GM12878 (cell line): ENCODE data around the gene STYXL2. TPM values are rescaled to one million over a fixed set of nuclear protein-coding genes. Genes with fewer than 3 reads are reported as not detected.
A peak's percentile ranks its signal among the peaks of the same experiment; 100 is the strongest.

ENCODE experiments used
- ATAC-seq: fragments of 200-7000 bp; cut with Tn5 transposase; 3 replicates; pipeline ENCODE4 v1.9.1; 2020; ENCODE audit warnings: mild to moderate bottlenecking, moderate library complexity
- BruUV-seq: library from RNA; stranded (reverse); fragments of 400-500 nt; replicated peaks from 2 replicates; lab custom pipeline; 2021; lab: Mats Ljungman, UMichigan
- CTCF ChIA-PET: fragments of 300-600 bp; sonication (Branson Sonifier 250); formaldehyde crosslinking; extraction: SDS; loops from one replicate; lab custom pipeline; 2021; ENCODE audit warnings: inconsistent platforms; lab: Yijun Ruan, JAX
- POLR2A ChIA-PET: fragments of 350-600 bp; formaldehyde crosslinking; extraction: SDS; loops from one replicate; lab custom pipeline; 2021; ENCODE audit warnings: inconsistent platforms; lab: Charles Lee
- RAD21 ChIA-PET: fragments of 300-600 bp; sonication (Branson Sonifier 250); formaldehyde crosslinking; loops from one replicate; lab custom pipeline; 2023; ENCODE audit warnings: antibody characterized with exemption; ENCODE audit not compliant: unreplicated experiment; lab: Charles Lee
- SMC1A ChIA-PET: fragments of 300-600 bp; sonication (Branson Sonifier 250); formaldehyde crosslinking; loops from one replicate; lab custom pipeline; 2023; ENCODE audit not compliant: unreplicated experiment, uncharacterized antibody; lab: Charles Lee
- DNase-seq: peaks from one replicate; pipeline ENCODE4 v3.0.0-alpha.2; 2011; ENCODE audit warnings: low read depth, low spot score
- FAIRE-seq: peaks from 3 replicates; lab custom pipeline; 2011; peaks lifted over from hg19 to GRCh38; lab: Jason Lieb, UNC
- H2AFZ ChIP-seq: 2 replicates; pipeline ENCODE4 v1.6.0; 2011; ENCODE audit warnings: low read depth, low read length, control low read depth; ENCODE audit not compliant: control insufficient read depth
- H3K27ac ChIP-seq: 2 replicates; pipeline ENCODE4 v1.5.1; 2011; ENCODE audit warnings: control low read depth; ENCODE audit not compliant: control insufficient read depth, insufficient read depth
- H3K27me3 ChIP-seq, 2 experiments: replicated peaks in 1 of 2; 2 replicates each; pipeline versions ENCODE4 v1.6.0 to v1.6.1; 2011; ENCODE audit warnings: low read length in 1 of 2; ENCODE audit not compliant: control insufficient read depth in 2 of 2, insufficient read depth in 2 of 2
- H3K36me3 ChIP-seq, 2 experiments: 2 replicates each; pipeline ENCODE4 v1.5.1; 2011; ENCODE audit warnings: low read length in 1 of 2; ENCODE audit not compliant: control insufficient read depth in 2 of 2, insufficient read depth in 2 of 2
- H3K4me1 ChIP-seq: 2 replicates; pipeline ENCODE4 v1.6.1; 2011; ENCODE audit warnings: mild to moderate bottlenecking, low read length, moderate library complexity, mixed read lengths; ENCODE audit not compliant: control insufficient read depth, insufficient read depth
- H3K4me2 ChIP-seq: 2 replicates; pipeline ENCODE4 v1.6.0; 2011; ENCODE audit warnings: control low read depth; ENCODE audit not compliant: control insufficient read depth, insufficient read depth
- H3K4me3 ChIP-seq: fragments of 200-600 bp; sonication (generic); 2 replicates; pipeline ENCODE4 v1.5.1; 2016
- H3K79me2 ChIP-seq: 2 replicates; pipeline ENCODE4 v1.6.0; 2011; ENCODE audit warnings: low read length; ENCODE audit not compliant: control insufficient read depth, insufficient read depth
- H3K9ac ChIP-seq: 2 replicates; pipeline ENCODE4 v1.8.0; 2011; ENCODE audit warnings: low read length, control low read depth, mixed read lengths; ENCODE audit not compliant: control insufficient read depth, insufficient read depth
- H3K9me3 ChIP-seq: replicated peaks from 3 replicates; pipeline ENCODE4 v1.5.1; 2011; ENCODE audit warnings: mild to moderate bottlenecking, low read length; ENCODE audit not compliant: control insufficient read depth, insufficient read depth
- H4K20me1 ChIP-seq: 2 replicates; pipeline ENCODE4 v1.6.0; 2011; ENCODE audit not compliant: control insufficient read depth, insufficient read depth
- SP1 ChIP-seq: IDR thresholded peaks from one replicate; pipeline ENCODE4 v1.6.1; 2011; ENCODE audit warnings: low read depth, low read length
- TCF7 ChIP-seq: IDR thresholded peaks from 2 replicates; pipeline ENCODE4 v1.6.1; 2014; ENCODE audit warnings: antibody characterized with exemption, borderline replicate concordance
- ZNF687 ChIP-seq: fragments of 450-650 bp; IDR thresholded peaks from 2 replicates; pipeline ENCODE4 v1.6.1; 2017; ENCODE audit warnings: mild to moderate bottlenecking, moderate library complexity
- WGBS: methylation state at CpG from one replicate; pipeline ENCODE4 v1.1.6; 2016; ENCODE audit warnings: low lambda C conversion rate; ENCODE audit not compliant: insufficient replicate concordance, insufficient coverage; ENCODE audit errors: missing lambda C conversion rate; 5-methylcytosine and 5-hydroxymethylcytosine counted together
- in situ Hi-C: fragments of 300-500 bp; cut with MboI; formaldehyde crosslinking; loops from 9 replicates; pipeline ENCODE4 v1.14.3; 2018; ENCODE audit warnings: mixed read lengths
- intact Hi-C: fragments of 100-400 bp; cut with micrococcal nuclease; formaldehyde crosslinking; loops from one replicate; pipeline ENCODE4 v1.14.2; 2022; ENCODE audit not compliant: unreplicated experiment
- polyA plus RNA-seq, 11 experiments: library from polyadenylated mRNA; depleted of rRNA in 4 of 11; unstranded in 6 of 11; stranded (reverse) in 5 of 11; fragments of >200 nt; fragmentation: Nextera tagmentation in 4 of 11; fragmentation: Illumina TruSeq in 1 of 11; extraction: Ambion mirVana in 4 of 11; extraction: Trizol in 1 of 11; gene quantifications; 1 replicate in 1 of 11; 2 replicates in 10 of 11; pipeline versions ENCODE4 v1.2.1 to v1.2.3, GENCODE V29; 2011 to 2016; ENCODE audit warnings: inconsistent platforms in 2 of 11, missing spikeins in 2 of 11, low read depth in 1 of 11
- total RNA-seq, 4 experiments: library from RNA; depleted of rRNA in 3 of 4; stranded (reverse); fragments of >200 nt in 3 of 4; fragmentation: Illumina TruSeq in 1 of 4; extraction: Trizol in 1 of 4; gene quantifications; 2 replicates each; pipeline versions ENCODE4 v1.2.1 to v1.2.3, GENCODE V29; 2013 to 2021

STYXL2 gene
- total and polyA plus RNA-seq, 10 of the 15 experiments (the other 5 are each of a cell fraction or from before 2014, with no cell fraction given): under 0.01 to 0.08 (median 0.03) TPM; not detected in 7

DNA sequence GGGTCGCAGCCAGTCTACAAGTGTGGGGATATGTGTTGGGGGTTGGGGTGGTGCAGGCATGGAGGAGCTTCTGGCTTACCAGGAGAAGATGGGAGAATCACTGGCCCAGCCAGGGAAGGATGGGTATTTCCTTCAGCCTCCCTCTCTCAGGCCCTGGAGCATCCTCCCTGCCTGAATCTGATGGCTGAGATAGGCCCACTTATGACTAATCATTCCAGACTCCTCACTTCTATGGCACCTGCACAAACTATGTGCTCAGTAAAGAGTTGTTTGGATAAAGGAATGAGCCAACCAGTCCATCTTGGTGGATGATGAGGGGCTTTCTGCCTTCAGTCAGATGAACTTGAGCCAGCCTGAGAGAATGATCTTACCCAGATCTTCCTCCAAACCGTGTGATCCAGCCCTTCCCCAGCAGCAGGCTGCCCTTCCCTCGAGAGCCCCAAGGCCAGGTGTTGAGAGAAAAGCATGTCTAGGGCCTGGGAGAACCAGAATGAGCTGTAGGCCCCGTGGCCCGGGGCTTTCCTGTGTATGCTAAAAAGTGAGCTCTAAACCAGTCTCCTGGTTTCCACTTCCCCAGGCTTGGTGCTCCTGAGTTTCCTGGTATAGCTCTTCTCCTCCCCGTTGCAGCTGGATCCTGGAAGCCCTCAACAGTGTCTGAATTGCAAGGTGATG is 5.0 kb upstream of the STYXL2 start:
- CTCF ChIA-PET: interaction anchor here (1.6 kb wide), 1 partner anchor 9 kb away, joined by 5 read pairs; no protein-coding TSS in a partner anchor

More for the DNA sequence above, 5.0 kb upstream of the STYXL2 start:
- no peaks in the 10 kb centered on the region for H3K36me3 ChIP-seq
- DNase-seq (no peak), FAIRE-seq (no peak), ATAC-seq (no peak)
- H3K4me2 ChIP-seq: no peak overlapping the region
- no peaks in the 10 kb centered on the region for H4K20me1 ChIP-seq
- H2AFZ ChIP-seq: no peak overlapping the region
- no peak overlapping the region for H3K9ac ChIP-seq
- peaks cover 11% of the 10 kb centered on the region for H3K4me1 ChIP-seq
- no peak overlapping the region for H3K4me3 ChIP-seq
- H3K79me2 ChIP-seq: no peaks in the 10 kb centered on the region
- TF ChIP-seq TCF7 (no peak), ZNF687 (peak; percentile 39; the same call in 1 of the 2 replicates), SP1 (no peak)
- intact Hi-C loops: no loop called here
- 16% methylated on average over 6 of the region's 6 CpGs for WGBS
- ChIA-PET POLR2A (no interaction called here), RAD21 (interaction anchor here (1.0 kb wide), 1 partner anchor 131 kb away, joined by 3 read pairs; no protein-coding TSS in a partner anchor), SMC1A (interaction anchor here (1.3 to 1.4 kb wide), 2 partner anchors 10 to 417 kb away, joined by 3 to 4 read pairs; no protein-coding TSS in a partner anchor)
- BruUV-seq: no TSS peak
- in situ Hi-C loops: no loop called here
- H3K27me3 ChIP-seq: no peaks in the 10 kb centered on the region
- H3K9me3 ChIP-seq: no peaks in the 10 kb centered on the region
- no peak overlapping the region for H3K27ac ChIP-seq
